Measurements from ENCODE around the gene SNAI1.

SNAI1 gene

DNA sequence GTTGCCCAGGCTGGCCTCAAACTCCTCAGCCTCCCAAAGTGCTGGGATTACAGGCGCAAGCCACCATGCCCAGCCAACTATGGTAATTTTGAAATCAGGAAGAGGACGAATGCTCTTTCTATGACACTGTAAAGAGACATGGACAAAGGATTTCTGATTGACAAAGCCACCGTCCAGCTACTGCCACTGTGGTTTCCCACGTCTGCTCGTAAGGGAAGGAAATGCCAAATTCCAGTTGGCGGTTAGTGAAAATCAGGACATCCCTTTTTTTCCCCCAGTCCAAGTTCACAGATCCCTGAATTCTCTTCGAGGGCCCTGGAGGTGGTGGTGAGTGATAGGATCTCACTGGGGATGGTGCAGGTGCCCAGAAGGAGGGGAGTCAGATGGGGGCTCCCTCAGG is 31.2 kb downstream of the SNAI1 start:
- DNase-seq (ENCODE audit: low read depth in 2 of 2): no peak

DNA sequence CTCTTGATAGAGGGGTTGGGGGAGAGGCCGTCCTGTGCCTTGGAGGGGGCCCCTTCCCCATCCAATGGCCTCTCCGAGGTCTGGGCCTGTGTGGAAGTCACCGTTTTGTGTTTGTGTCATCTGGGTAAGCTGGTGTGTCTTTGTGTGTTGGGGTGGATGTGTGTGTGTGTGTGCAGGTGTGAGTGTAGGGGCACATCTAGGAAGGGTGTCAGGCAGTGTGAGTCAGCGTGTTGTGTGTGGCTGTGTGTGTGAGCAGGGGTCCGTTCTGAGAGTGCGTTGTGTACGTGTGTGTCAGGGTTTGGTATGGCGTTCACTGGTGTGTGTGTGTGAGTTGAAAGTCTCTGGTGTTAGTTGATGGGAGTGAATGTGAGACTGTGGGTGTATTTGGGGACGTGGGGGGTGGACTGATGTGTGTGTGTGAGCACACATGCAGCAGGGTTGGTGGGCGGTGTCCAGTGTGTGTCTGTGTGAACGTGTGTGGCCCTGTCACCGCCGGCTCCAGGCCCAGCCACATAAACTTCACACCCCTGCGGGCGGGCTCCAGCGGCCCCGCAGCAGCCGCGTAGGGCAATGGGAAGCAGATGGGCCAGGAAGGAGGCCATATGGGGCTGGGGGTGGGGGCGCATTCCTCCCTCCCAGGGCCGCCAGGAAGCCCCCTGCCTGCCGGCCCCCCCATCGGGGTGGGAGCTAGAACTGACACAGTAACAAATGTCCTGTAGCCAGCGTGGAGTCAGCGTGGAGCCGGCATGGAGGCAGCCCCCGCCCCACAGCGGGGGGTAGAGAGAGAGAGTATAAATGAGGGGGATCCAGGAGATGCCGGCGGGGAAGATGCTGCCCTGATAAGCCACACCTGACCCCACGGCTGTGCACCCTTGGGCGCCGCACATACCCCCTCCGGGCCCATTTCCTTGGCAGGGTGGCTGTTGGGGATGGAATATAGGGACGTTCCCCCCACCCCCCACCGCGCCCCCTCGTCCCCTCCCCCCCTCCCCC is 32.1 kb downstream of the SNAI1 start:
- DNase-seq (ENCODE audit: low read depth in 2 of 2): no peak

DNA sequence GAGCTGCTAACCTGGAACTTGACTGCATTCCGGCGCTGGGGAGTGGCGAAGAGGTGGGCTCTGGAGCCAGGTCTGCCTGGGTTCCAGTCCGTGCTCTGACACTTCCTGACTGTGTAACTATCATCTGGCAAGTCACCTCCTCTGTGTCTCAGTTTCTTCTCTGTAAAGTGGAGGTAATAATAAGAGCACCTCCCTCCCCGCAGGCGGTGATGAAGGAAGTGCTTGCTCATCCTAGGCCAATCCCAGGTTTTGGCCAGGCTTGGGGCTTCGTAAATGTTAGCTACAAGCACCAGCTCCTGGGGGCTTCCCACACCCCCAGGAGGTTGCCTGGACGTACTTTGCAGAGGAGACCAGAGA is 32.8 kb downstream of the SNAI1 start:
- DNase-seq (ENCODE audit: low read depth in 2 of 2): no peak

DNA sequence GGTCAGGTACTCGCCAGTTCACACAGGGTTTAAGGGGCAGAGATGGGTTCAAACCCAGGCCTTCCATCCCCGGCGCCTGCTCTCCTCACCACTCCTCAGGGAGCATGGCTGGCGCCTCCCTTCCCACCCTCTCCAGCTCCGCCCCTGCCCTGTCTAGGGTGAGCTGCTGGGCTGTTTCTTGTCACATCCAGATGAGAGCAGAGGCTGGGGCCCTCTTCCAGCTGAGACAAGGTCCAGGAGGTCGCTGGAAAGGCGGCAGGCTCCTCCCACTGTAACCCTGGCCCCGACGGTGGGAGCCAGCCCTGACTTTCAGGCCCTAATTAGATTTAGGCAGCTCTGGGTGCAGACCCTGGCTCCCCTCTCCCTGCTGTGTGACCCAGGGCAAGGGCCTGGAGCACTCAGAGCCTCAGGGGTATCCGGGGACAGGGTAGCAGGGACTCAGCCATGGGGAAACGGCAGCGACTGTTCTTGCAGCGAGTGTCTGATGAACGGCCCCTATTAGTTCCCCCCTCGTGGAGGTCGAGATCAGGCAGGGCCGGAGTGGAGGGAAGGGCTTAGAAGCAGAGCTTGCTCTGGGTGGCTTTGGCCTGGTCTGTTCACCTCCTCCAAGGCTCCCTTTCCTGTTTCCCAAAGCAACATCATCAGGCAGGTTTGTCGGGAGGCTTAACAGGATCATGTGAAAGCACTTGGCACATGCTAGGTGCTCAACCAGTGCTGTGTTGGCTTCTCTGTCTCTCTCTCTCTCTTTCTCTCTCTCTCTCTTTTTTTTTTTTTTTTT is 33.4 kb downstream of the SNAI1 start:
- no peak for DNase-seq (ENCODE audit: low read depth in 2 of 2)

DNA sequence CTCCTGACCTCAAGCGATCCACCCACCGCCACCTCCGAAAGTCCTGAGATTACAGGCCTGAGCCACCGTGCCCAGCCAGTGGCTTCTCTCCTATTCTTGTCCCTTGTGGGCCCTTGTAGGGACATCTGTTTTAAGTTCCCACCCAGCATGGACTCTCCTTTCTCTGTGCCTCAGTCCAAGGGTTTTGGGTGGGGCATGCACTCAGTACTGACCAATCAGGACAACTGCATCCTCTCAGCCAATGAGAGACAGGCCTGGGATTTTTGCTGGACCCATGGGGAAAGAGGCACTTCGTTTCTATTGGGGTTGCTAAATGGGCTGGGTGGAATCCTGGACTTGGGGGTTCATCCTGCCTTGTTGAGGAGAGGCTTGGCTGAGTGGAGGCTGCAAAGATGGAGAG is 34.4 kb downstream of the SNAI1 start:
- DNase-seq (ENCODE audit: low read depth in 2 of 2): no peak

DNA sequence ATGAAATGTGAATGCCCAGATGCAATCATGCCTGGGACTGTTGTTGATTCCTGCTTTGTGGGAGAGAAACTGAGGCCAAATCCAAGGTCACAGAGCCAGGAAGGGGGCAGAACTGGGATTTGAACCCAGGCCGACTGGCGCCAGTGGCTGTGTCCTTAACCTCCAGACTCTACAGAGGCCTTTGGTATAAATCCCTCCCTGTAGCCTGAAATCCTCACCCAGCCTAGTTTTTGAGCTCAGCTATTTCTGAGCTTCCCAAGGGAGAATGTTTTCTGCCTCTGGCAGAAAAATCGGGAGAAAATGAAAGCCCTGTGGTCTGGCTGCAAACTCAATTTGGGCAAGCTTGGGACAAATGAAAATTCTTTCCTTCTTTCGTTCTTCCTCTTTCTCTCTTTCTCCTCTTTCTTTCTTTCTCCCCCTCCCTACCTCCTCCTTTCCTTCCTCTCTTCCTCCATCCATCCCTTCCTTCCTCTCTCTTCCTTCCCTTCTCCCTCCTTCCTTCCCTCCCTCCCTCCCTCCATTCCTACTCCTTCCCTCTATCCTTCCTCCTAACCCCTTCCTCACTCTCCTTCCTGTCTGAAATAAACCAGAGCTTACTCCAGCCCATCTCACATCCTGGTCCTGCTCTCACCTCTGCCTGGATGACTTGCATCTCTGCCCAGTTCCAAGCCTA is 34.9 kb downstream of the SNAI1 start:
- DNase-seq (ENCODE audit: low read depth in 2 of 2): no peak

- no peak for DNase-seq (ENCODE audit: low read depth in 2 of 2)
Observed at GRCh38 chr20:50019466-50020256, 36.9 kb downstream of the SNAI1 start.

GRCh38 chr20:50020288-50020687 is 37.5 kb downstream of the SNAI1 start:
- DNase-seq (ENCODE audit: low read depth in 2 of 2): no peak

GRCh38 chr20:50022676-50023075 is 39.9 kb downstream of the SNAI1 start:
- no peak for DNase-seq (ENCODE audit: low read depth in 2 of 2)

- no peak for DNase-seq (ENCODE audit: low read depth in 2 of 2)
Observed at GRCh38 chr20:50023116-50023805, 40.5 kb downstream of the SNAI1 start.

DNA sequence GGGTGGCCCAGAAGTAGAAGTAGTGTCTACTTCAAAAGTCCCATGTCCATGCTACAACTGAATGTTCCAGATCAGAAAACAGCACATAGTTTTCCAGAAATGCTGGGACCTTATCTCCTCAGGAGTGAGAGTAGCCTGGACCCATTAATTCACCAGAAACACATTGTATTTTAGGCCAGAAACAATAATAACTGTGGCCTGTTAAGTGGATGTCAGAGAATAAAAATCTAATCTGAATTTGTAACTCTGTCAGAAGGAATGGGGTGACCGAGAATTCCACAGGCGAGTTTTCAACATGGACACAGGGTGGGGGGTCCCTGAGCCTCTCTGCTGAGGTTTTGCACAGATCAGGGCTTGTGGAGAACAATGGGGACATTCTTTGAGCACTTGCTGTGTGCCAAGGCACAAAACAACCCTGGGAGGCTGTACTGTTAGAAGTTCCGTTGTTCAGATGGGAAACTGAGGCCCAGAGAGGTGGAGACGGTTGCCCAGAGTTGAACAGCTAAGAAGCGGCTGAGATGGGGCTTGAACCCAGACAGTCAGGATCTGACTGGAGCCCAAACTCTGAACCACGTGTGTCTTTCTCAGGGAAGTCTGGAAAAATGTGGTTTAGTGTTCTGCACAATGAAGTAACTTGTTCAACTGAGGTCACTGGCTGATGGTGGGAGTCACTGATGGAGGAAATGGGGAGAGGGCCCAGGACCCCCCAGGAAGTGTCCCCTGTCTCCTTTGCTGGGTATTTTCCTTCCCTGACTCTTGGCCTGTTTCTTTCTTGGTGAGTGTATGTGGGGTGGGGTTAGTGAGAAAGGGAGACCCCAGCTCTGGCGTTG is 44.2 kb downstream of the SNAI1 start:
- DNase-seq (ENCODE audit: low read depth in 2 of 2): no peak

DNA sequence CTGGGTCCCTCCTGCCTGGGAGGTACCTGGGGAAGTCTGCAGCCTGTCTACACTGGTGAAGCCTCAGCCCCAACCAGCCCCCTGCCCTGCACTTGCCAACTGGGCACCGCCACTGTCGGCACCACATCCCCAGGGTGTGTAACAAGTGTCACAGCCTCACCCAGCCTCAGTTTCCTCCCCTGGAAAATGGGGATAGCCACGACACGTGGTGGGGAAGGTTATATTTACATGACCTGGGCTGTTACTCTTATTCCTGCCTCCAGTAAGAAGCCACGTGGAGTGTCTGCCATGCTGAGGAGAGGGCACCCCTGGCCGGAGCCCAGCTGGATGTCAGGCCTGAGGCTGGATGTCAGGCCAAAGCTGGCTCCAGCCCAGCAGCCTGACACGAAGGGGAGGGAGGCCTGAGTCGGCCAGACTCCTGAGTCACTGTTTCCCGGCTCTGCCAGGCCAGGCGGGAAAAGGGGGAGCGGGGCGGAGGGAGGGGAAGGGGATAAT is 44.9 kb downstream of the SNAI1 start:
- DNase-seq (ENCODE audit: low read depth in 2 of 2): no peak

DNA sequence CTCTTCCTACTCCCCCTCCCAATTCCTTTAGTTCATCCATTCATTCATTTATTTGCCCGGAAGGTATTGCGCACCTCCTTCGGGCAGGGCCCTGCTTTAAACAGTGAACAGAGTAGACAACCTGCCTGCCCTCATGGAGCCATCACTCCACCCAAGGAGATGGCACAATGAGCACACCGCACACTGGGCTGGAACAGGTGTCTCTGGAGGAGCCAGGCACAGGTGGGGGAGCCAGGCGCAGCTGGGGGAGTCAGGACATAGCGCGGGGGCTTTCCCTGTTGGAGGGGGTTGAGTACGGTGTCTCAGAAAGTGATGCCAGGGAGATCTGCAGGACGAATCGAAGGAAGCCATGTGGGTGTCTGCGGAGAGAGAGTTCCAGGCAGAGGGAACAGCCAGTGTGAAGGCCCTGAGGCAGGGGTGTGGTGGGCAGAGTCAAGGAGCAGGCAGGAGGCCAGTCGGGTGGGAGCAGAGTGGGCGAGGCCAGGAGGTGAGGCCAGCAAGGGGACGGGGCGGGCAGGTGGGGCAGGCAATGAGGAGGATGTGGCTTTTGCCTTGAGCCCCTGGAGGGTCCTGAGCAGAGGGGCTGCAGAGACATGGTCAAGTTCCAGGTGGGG is 46.4 kb downstream of the SNAI1 start:
- DNase-seq (ENCODE audit: low read depth in 2 of 2): no peak

- no peak for DNase-seq (ENCODE audit: low read depth in 2 of 2)
Observed at GRCh38 chr20:50029697-50030461, 47.1 kb downstream of the SNAI1 start.

GRCh38 chr20:50032955-50033666 is 50.3 kb downstream of the SNAI1 start:
- no peak for DNase-seq (ENCODE audit: low read depth in 2 of 2)

- no peak for DNase-seq (ENCODE audit: low read depth in 2 of 2)
Observed at GRCh38 chr20:50034567-50035180, 51.9 kb downstream of the SNAI1 start.

DNA sequence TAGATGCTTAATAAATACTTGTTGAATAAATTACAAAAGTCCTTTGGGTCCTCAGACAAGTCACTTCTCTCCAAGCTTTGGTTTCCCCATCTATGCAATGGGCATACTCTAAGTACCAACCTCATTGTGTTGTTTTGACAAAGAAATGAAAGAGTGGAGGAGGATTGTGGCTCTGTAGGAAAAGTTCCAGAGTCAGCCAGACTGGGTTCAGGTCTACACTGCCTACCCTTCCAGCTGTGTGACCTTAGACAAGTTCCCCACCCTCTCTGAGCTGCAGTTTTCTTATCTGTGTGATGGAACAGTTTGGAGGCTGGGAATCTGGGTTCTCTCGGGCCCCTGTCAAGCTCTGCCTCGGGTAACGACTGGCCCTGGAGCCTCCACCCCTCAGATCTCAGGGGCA is 53.9 kb downstream of the SNAI1 start:
- no peak for DNase-seq (ENCODE audit: low read depth in 2 of 2)

DNA sequence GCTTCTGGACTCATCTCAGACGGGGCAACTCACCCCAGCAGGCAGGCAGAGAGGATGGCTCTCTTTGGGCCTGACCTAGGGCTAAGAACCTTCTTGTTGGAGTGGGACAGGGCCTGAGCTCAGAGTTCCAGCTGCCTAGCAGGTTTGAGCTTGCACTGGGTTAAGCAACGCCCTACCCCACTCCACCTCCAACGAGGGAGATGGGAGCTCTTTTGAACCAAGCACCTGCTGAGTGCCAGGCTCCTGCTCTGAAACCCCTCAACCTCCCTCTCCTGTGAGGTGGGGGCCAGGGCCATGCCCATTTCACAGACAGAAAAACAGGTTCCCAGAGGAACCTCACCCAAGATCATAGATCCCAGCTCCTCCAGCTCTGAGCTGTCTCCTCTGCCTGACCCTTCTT is 54.3 kb downstream of the SNAI1 start:
- no peak for DNase-seq (ENCODE audit: low read depth in 2 of 2)

Measured in stimulated activated CD8-positive, alpha-beta memory T cell treated with anti-CD3 and anti-CD28 coated beads, Interleukin-2, amount 100 ng/mL, for 48 hours (primary cell).